ENCODE data around the gene CRADD.
"Not testable (repeated sequence)": the region's sequence is repeated elsewhere in the genome, so short reads cannot be mapped to it uniquely, and the experiment has no call there.

CRADD gene

GRCh38 chr12:93873561-93873960 lies 196.4 kb downstream of the CRADD start:
- no peak for DNase-seq (ENCODE audit: low spot score)

GRCh38 chr12:93875157-93875556 lies 198.0 kb downstream of the CRADD start:
- no peak for DNase-seq (ENCODE audit: low spot score)

- DNase-seq (ENCODE audit: low spot score): no peak
These were observed 199.2 kb downstream of the CRADD start for GRCh38 chr12:93876360-93876759.

GRCh38 chr12:93877446-93877845 lies 200.3 kb downstream of the CRADD start:
- no peak for DNase-seq (ENCODE audit: low spot score)

GRCh38 chr12:93879476-93880421 lies 202.6 kb downstream of the CRADD start:
- DNase-seq (ENCODE audit: low spot score): no peak

- DNase-seq (ENCODE audit: low spot score): no peak
These were observed 203.8 kb downstream of the CRADD start for GRCh38 chr12:93880853-93881522.

GRCh38 chr12:93882763-93883162 lies 205.6 kb downstream of the CRADD start:
- DNase-seq (ENCODE audit: low spot score): no peak

GRCh38 chr12:93883436-93884154 lies 206.4 kb downstream of the CRADD start:
- DNase-seq (ENCODE audit: low spot score): no peak

- DNase-seq (ENCODE audit: low spot score): no peak
These were observed 207.8 kb downstream of the CRADD start for GRCh38 chr12:93884794-93885460.

- DNase-seq (ENCODE audit: low spot score): not testable (repeated sequence)
These were observed 208.9 kb downstream of the CRADD start for GRCh38 chr12:93885973-93886532.

GRCh38 chr12:93886533-93887511 lies 209.6 kb downstream of the CRADD start:
- DNase-seq (ENCODE audit: low spot score): no peak

GRCh38 chr12:93888964-93889363 lies 211.8 kb downstream of the CRADD start:
- DNase-seq (ENCODE audit: low spot score): no peak

GRCh38 chr12:93889516-93890212 lies 212.5 kb downstream of the CRADD start:
- no peak for DNase-seq (ENCODE audit: low spot score)

- DNase-seq (ENCODE audit: low spot score): no peak
These were observed 215.5 kb downstream of the CRADD start for GRCh38 chr12:93892423-93893268.

GRCh38 chr12:93894391-93895088 lies 217.4 kb downstream of the CRADD start:
- DNase-seq (ENCODE audit: low spot score): no peak

- DNase-seq (ENCODE audit: low spot score): no peak
These were observed 217.9 kb downstream of the CRADD start for GRCh38 chr12:93895089-93895445.

GRCh38 chr12:93896427-93896826 lies 219.3 kb downstream of the CRADD start:
- DNase-seq (ENCODE audit: low spot score): no peak

GRCh38 chr12:93896952-93897351 lies 219.8 kb downstream of the CRADD start:
- no peak for DNase-seq (ENCODE audit: low spot score)

Data from hematopoietic multipotent progenitor cell treated with erythropoietin and hydrocortisone succinate and interleukin-3 and kit ligand, for 17 days (in vitro differentiated cells).